ENCODE results near the gene DUSP22. TPM values are rescaled to one million over a fixed set of nuclear protein-coding genes. Genes with fewer than 3 reads are reported as not detected.

Gene DUSP22
- total and polyA plus RNA-seq, 2 experiments from 2014 or later = 12.8 to 36.8 TPM

DNA sequence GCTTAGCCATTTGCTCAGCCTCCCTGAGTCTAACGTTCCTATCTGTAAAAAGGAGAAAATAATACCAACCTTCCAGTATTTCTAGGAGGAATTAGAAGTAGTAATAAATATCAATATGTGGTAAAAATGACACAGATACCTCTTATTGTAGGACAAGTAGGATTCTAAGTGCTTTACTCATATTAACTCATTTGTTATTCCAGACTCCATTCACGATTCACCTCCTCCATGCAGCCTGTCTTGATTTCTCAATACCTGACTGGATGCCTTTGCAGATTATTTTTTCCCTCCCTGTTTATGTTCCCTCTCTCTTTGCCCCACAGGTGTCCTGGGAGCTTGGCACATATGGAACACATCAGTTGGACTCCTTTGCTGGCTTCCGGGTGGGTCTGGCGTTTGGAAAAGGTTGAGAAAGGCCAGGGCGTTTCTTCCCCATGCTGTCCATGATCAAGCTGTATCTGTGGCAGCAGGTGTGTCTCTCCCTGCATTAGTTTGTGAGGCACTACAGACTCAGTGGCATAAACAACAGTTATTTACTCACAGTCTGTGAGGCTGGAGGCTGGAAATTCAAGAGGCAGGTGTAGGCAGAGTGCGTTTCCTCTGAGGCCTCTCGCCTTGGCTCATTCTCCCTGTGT, 10.7 kb upstream of the DUSP22 start:
- no peak for DNase-seq (ENCODE audit: low spot score)
- Mint-ChIP-seq H3K27me3 (ENCODE audit: insufficient read depth, low read depth, poor library complexity) (peaks cover 6% of the 10 kb centered on the region), H3K4me3 (no peak overlapping the region), H3K36me3 (ENCODE audit: low read depth) (peaks cover 2% of the 10 kb centered on the region; the same call in 1 of the 3 replicates), H3K9me3 (peaks cover 73% of the 10 kb centered on the region), H3K27ac (no peak overlapping the region), H3K4me1 (no peaks in the 10 kb centered on the region)
- H3K4me3 ChIP-seq = no peak overlapping the region
- H4K20me1 ChIP-seq (replicated peaks; ENCODE audit: insufficient read depth) = no peaks in the 10 kb centered on the region
- no peaks in the 10 kb centered on the region; the same call in 1 of the 2 replicates for H3K9me2 ChIP-seq (ENCODE audit: insufficient read depth)
- TF ChIP-seq ZNF331 (CRISPR knock-in tag; IDR thresholded peaks at IDR 0.05; ENCODE audit: low read depth) = no peak
- TF ChIP-seq, protein P1, sequence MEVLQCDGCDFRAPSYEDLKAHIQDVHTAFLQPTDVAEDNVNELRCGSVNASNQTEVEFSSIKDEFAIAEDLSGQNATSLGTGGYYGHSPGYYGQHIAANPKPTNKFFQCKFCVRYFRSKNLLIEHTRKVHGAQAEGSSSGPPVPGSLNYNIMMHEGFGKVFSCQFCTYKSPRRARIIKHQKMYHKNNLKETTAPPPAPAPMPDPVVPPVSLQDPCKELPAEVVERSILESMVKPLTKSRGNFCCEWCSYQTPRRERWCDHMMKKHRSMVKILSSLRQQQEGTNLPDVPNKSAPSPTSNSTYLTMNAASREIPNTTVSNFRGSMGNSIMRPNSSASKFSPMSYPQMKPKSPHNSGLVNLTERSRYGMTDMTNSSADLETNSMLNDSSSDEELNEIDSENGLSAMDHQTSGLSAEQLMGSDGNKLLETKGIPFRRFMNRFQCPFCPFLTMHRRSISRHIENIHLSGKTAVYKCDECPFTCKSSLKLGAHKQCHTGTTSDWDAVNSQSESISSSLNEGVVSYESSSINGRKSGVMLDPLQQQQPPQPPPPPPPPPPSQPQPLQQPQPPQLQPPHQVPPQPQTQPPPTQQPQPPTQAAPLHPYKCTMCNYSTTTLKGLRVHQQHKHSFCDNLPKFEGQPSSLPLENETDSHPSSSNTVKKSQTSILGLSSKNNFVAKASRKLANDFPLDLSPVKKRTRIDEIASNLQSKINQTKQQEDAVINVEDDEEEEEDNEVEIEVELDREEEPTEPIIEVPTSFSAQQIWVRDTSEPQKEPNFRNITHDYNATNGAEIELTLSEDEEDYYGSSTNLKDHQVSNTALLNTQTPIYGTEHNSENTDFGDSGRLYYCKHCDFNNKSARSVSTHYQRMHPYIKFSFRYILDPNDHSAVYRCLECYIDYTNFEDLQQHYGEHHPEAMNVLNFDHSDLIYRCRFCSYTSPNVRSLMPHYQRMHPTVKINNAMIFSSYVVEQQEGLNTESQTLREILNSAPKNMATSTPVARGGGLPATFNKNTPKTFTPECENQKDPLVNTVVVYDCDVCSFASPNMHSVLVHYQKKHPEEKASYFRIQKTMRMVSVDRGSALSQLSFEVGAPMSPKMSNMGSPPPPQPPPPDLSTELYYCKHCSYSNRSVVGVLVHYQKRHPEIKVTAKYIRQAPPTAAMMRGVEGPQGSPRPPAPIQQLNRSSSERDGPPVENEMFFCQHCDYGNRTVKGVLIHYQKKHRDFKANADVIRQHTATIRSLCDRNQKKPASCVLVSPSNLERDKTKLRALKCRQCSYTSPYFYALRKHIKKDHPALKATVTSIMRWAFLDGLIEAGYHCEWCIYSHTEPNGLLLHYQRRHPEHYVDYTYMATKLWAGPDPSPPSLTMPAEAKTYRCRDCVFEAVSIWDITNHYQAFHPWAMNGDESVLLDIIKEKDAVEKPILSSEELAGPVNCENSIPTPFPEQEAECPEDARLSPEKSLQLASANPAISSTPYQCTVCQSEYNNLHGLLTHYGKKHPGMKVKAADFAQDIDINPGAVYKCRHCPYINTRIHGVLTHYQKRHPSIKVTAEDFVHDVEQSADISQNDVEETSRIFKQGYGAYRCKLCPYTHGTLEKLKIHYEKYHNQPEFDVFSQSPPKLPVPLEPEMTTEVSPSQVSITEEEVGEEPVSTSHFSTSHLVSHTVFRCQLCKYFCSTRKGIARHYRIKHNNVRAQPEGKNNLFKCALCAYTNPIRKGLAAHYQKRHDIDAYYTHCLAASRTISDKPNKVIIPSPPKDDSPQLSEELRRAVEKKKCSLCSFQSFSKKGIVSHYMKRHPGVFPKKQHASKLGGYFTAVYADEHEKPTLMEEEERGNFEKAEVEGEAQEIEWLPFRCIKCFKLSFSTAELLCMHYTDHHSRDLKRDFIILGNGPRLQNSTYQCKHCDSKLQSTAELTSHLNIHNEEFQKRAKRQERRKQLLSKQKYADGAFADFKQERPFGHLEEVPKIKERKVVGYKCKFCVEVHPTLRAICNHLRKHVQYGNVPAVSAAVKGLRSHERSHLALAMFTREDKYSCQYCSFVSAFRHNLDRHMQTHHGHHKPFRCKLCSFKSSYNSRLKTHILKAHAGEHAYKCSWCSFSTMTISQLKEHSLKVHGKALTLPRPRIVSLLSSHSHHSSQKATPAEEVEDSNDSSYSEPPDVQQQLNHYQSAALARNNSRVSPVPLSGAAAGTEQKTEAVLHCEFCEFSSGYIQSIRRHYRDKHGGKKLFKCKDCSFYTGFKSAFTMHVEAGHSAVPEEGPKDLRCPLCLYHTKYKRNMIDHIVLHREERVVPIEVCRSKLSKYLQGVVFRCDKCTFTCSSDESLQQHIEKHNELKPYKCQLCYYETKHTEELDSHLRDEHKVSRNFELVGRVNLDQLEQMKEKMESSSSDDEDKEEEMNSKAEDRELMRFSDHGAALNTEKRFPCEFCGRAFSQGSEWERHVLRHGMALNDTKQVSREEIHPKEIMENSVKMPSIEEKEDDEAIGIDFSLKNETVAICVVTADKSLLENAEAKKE (CRISPR knock-in tag; IDR thresholded peaks at IDR 0.05) = no peak
- TF ChIP-seq, protein P2, sequence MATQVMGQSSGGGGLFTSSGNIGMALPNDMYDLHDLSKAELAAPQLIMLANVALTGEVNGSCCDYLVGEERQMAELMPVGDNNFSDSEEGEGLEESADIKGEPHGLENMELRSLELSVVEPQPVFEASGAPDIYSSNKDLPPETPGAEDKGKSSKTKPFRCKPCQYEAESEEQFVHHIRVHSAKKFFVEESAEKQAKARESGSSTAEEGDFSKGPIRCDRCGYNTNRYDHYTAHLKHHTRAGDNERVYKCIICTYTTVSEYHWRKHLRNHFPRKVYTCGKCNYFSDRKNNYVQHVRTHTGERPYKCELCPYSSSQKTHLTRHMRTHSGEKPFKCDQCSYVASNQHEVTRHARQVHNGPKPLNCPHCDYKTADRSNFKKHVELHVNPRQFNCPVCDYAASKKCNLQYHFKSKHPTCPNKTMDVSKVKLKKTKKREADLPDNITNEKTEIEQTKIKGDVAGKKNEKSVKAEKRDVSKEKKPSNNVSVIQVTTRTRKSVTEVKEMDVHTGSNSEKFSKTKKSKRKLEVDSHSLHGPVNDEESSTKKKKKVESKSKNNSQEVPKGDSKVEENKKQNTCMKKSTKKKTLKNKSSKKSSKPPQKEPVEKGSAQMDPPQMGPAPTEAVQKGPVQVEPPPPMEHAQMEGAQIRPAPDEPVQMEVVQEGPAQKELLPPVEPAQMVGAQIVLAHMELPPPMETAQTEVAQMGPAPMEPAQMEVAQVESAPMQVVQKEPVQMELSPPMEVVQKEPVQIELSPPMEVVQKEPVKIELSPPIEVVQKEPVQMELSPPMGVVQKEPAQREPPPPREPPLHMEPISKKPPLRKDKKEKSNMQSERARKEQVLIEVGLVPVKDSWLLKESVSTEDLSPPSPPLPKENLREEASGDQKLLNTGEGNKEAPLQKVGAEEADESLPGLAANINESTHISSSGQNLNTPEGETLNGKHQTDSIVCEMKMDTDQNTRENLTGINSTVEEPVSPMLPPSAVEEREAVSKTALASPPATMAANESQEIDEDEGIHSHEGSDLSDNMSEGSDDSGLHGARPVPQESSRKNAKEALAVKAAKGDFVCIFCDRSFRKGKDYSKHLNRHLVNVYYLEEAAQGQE (IDR thresholded peaks at IDR 0.05; ENCODE audit: unreplicated experiment) = no peak
- TF ChIP-seq ZNF114 (CRISPR knock-in tag; IDR thresholded peaks at IDR 0.05) = no peak
- no peak for TF ChIP-seq CREB1 (CRISPR knock-in tag; IDR thresholded peaks at IDR 0.05; ENCODE audit: low read depth)
- TF ChIP-seq EZH2phosphoT487 (IDR thresholded peaks at IDR 0.05; ENCODE audit: unreplicated experiment) = no peak
- TF ChIP-seq, protein P3, sequence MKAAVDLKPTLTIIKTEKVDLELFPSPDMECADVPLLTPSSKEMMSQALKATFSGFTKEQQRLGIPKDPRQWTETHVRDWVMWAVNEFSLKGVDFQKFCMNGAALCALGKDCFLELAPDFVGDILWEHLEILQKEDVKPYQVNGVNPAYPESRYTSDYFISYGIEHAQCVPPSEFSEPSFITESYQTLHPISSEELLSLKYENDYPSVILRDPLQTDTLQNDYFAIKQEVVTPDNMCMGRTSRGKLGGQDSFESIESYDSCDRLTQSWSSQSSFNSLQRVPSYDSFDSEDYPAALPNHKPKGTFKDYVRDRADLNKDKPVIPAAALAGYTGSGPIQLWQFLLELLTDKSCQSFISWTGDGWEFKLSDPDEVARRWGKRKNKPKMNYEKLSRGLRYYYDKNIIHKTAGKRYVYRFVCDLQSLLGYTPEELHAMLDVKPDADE (IDR thresholded peaks at IDR 0.05) = no peak
- no peak for TF ChIP-seq EZH2 (IDR thresholded peaks at IDR 0.05; ENCODE audit: low read depth, unreplicated experiment)
- TF ChIP-seq JUNB (IDR thresholded peaks at IDR 0.05; ENCODE audit: unreplicated experiment) = no peak
- TF ChIP-seq, protein P4, sequence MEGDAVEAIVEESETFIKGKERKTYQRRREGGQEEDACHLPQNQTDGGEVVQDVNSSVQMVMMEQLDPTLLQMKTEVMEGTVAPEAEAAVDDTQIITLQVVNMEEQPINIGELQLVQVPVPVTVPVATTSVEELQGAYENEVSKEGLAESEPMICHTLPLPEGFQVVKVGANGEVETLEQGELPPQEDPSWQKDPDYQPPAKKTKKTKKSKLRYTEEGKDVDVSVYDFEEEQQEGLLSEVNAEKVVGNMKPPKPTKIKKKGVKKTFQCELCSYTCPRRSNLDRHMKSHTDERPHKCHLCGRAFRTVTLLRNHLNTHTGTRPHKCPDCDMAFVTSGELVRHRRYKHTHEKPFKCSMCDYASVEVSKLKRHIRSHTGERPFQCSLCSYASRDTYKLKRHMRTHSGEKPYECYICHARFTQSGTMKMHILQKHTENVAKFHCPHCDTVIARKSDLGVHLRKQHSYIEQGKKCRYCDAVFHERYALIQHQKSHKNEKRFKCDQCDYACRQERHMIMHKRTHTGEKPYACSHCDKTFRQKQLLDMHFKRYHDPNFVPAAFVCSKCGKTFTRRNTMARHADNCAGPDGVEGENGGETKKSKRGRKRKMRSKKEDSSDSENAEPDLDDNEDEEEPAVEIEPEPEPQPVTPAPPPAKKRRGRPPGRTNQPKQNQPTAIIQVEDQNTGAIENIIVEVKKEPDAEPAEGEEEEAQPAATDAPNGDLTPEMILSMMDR (conservative IDR thresholded peaks at IDR 0.05; ENCODE audit: low read depth in 2 of 2) = no peak
- TF ChIP-seq STAT1 (IDR thresholded peaks at IDR 0.05; ENCODE audit: unreplicated experiment) = no peak
- TF ChIP-seq NANOG (IDR thresholded peaks at IDR 0.05; ENCODE audit: borderline replicate concordance) = no peak
- no peak for TF ChIP-seq POLR2AphosphoS5 (IDR thresholded peaks at IDR 0.05; ENCODE audit: low read depth)
- H3F3A ChIP-seq (replicated peaks; ENCODE audit: low read depth) = no peaks in the 10 kb centered on the region
- no peaks in the 10 kb centered on the region for H3K4me1 ChIP-seq (ENCODE audit: insufficient read depth)
- no peak for ATAC-seq
- H3K27me3 ChIP-seq (ENCODE audit: insufficient read depth) = no peaks in the 10 kb centered on the region
- H3K36me3 ChIP-seq (ENCODE audit: insufficient read depth) = no peaks in the 10 kb centered on the region; the same call in 1 of the 2 replicates
- H2AFZ ChIP-seq = no peak overlapping the region
- no peak overlapping the region for H3K4me2 ChIP-seq
- H3K79me2 ChIP-seq (replicated peaks; ENCODE audit: insufficient read depth) = no peaks in the 10 kb centered on the region
- no peak overlapping the region for H3K27ac ChIP-seq (ENCODE audit: low read depth)
